ENCODE results near the gene RCAN2.

- TF ChIP-seq CTCF (conservative IDR thresholded peaks at IDR 0.05; ENCODE audit: low read length) (no peak), EZH2phosphoT487 (IDR thresholded peaks at IDR 0.05; ENCODE audit: borderline replicate concordance, low read depth, low read length) (no peak)
Observed at GRCh38 chr6:46440641-46441040, 50.6 kb downstream of the RCAN2 start.

Data from OCI-LY7 (cell line).